Measurements from ENCODE around the gene LIPE.

DNA sequence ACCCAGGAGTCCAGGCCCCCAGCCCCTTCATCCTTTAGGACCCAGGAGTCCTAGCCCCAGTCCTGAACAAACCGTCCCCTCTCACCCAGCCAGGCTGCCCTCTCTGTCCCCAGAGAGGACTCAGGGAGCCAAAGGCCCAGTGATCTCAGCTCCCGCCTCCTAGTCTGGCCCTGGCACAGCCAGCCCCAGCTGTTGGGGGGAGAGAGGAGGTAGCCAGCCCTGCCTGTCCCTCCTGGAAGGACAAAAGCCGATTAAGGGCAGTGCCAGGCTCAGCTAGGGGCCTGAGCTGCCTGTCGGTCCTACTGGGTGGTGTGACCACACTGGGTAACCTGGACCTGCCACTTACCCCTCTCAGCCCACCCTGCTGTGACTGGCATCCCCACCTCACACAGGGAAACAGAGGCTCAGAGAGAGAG lies 14.5 kb downstream of the LIPE start:
- TF ChIP-seq, protein P1, sequence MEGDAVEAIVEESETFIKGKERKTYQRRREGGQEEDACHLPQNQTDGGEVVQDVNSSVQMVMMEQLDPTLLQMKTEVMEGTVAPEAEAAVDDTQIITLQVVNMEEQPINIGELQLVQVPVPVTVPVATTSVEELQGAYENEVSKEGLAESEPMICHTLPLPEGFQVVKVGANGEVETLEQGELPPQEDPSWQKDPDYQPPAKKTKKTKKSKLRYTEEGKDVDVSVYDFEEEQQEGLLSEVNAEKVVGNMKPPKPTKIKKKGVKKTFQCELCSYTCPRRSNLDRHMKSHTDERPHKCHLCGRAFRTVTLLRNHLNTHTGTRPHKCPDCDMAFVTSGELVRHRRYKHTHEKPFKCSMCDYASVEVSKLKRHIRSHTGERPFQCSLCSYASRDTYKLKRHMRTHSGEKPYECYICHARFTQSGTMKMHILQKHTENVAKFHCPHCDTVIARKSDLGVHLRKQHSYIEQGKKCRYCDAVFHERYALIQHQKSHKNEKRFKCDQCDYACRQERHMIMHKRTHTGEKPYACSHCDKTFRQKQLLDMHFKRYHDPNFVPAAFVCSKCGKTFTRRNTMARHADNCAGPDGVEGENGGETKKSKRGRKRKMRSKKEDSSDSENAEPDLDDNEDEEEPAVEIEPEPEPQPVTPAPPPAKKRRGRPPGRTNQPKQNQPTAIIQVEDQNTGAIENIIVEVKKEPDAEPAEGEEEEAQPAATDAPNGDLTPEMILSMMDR (IDR thresholded peaks at IDR 0.05): no peak
- TF ChIP-seq POLR2AphosphoS5 (IDR thresholded peaks at IDR 0.05): no peak
- no peak for TF ChIP-seq POLR2A (IDR thresholded peaks at IDR 0.05; ENCODE audit: low read depth)
